Neural progenitor cell (in vitro differentiated cells): ENCODE measurements around the gene RAB24. TPM values are rescaled to one million over a fixed set of nuclear protein-coding genes. Genes with fewer than 3 reads are reported as not detected.

Experiments used
- DNase-seq: peaks from one replicate; pipeline ENCODE4 v3.0.0-alpha.2; 2016; ENCODE audit warnings: low spot score
- H2AFZ ChIP-seq: fragments of 200-600 bp; sonication (generic); replicated peaks from 2 replicates; pipeline ENCODE4 v1.6.1; 2016; ENCODE audit warnings: antibody characterized with exemption
- H3F3A ChIP-seq: fragments of 200-600 bp; sonication (generic); 2 replicates; pipeline ENCODE4 v1.6.1; 2016; ENCODE audit warnings: antibody characterized with exemption, low read depth
- H3K27ac ChIP-seq: fragments of 200-600 bp; sonication (generic); 2 replicates; pipeline ENCODE4 v1.5.1; 2016; ENCODE audit warnings: mild to moderate bottlenecking
- H3K27me3 ChIP-seq: fragments of 200-600 bp; sonication (generic); 2 replicates; pipeline ENCODE4 v1.6.1; 2016; ENCODE audit warnings: mild to moderate bottlenecking, moderate library complexity
- H3K36me3 ChIP-seq: fragments of 200-600 bp; sonication (generic); 2 replicates; pipeline ENCODE4 v1.5.1; 2016
- H3K4me1 ChIP-seq: fragments of 200-600 bp; sonication (generic); 2 replicates; pipeline ENCODE4 v1.6.1; 2016; ENCODE audit warnings: mixed run types
- H3K4me2 ChIP-seq: fragments of 200-600 bp; sonication (generic); 2 replicates; pipeline ENCODE4 v1.6.1; 2016
- H3K4me3 ChIP-seq: fragments of 200-600 bp; sonication (generic); 2 replicates; pipeline ENCODE4 v1.5.1; 2016
- H3K79me2 ChIP-seq: fragments of 200-600 bp; sonication (generic); 2 replicates; pipeline ENCODE4 v1.6.1; 2016; ENCODE audit warnings: low read depth
- H3K9ac ChIP-seq: fragments of 200-600 bp; sonication (generic); 2 replicates; pipeline ENCODE4 v1.6.1; 2016
- H3K9me3 ChIP-seq: fragments of 200-600 bp; sonication (generic); 2 replicates; pipeline ENCODE4 v1.5.1; 2016; ENCODE audit warnings: low read depth
- H4K20me1 ChIP-seq: fragments of 200-600 bp; sonication (generic); 2 replicates; pipeline ENCODE4 v1.6.1; 2016; ENCODE audit warnings: low read depth
- H3K27ac Mint-ChIP-seq: 3 replicates; pipeline ENCODE4 v1.8.0; 2021; ENCODE audit warnings: mixed read lengths
- H3K27me3 Mint-ChIP-seq: 2 replicates; pipeline ENCODE4 v1.8.0; 2022; ENCODE audit warnings: low read depth, mild to moderate bottlenecking, inconsistent platforms, moderate library complexity, mixed read lengths; ENCODE audit not compliant: insufficient read depth
- H3K36me3 Mint-ChIP-seq: 3 replicates; pipeline ENCODE4 v1.8.0; 2021; ENCODE audit warnings: mixed read lengths
- H3K4me1 Mint-ChIP-seq: 3 replicates; pipeline ENCODE4 v1.8.0; 2021; ENCODE audit warnings: mixed read lengths
- H3K4me3 Mint-ChIP-seq: 3 replicates; pipeline ENCODE4 v1.8.0; 2021; ENCODE audit warnings: mild to moderate bottlenecking, moderate library complexity, mixed read lengths
- H3K9me3 Mint-ChIP-seq: 3 replicates; pipeline ENCODE4 v1.8.0; 2020; ENCODE audit warnings: mixed read lengths
- EZH2 ChIP-seq: fragments of 200-600 bp; sonication (generic); IDR thresholded peaks from 2 replicates; pipeline ENCODE4 v1.6.1; 2017; ENCODE audit warnings: antibody characterized with exemption, mild to moderate bottlenecking, moderate library complexity
- EZH2phosphoT487 ChIP-seq: fragments of 200-600 bp; sonication (generic); IDR thresholded peaks from 2 replicates; pipeline ENCODE4 v1.6.1; 2017; ENCODE audit warnings: antibody characterized with exemption
- total RNA-seq: library from RNA; depleted of rRNA; stranded (reverse); fragments of >200 nt; gene quantifications from 2 replicates; pipeline ENCODE4 v1.2.3, GENCODE V29; 2015; ENCODE audit warnings: low replicate concordance
- TF ChIP-seq, protein P1 (sequence below): fragments of 200-600 bp; sonication (generic); IDR thresholded peaks from 2 replicates; pipeline ENCODE4 v1.5.1; 2017; ENCODE audit warnings: antibody characterized with exemption, mild to moderate bottlenecking

The RAB24 gene
- total RNA-seq, 1 donor from 2014 or later = 4.3 TPM

DNA sequence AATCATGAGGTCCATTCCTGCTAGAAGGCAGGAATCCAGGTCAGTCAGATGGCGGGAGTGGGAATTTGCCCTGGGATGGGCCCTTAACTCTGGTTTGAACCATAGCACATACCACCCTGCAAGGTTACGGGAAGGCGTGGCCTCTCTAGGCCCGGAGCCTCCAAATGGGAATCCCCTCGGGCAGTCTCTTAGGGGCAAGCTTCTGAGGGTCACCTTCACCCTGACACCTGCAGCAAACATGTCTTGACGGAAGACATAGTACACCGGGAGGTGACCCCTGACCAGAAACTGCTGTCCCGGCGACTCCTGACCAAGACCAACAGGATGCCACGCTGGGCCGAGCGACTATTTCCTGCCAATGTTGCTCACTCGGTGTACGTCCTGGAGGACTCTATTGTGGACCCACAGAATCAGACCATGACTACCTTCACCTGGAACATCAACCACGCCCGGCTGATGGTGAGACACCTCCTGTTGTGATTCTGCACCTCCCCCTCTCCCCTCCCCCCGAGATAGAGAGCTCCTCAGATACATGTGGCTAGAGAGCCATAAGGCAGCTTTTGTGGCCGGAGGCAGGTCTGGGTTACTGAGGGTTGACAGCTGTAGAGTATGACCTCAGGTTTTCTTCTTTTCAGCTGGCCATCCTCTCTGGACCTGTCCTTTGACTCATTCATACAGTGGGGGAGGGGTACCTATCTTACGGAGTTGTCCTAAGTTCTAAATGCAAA is 1.0 kb upstream of the RAB24 start:
- H3K4me1 ChIP-seq = no peaks in the 10 kb centered on the region
- Mint-ChIP-seq H3K27ac (peak overlapping the region; percentile 2), H3K36me3 (peaks cover 26% of the 10 kb centered on the region), H3K4me3 (peak overlapping the region; percentile 93), H3K4me1 (peaks cover 32% of the 10 kb centered on the region), H3K9me3 (no peaks in the 10 kb centered on the region), H3K27me3 (no peaks in the 10 kb centered on the region)
- H3K27ac ChIP-seq = no peak overlapping the region
- peaks cover 22% of the 10 kb centered on the region for H3K79me2 ChIP-seq
- H3K36me3 ChIP-seq = no peaks in the 10 kb centered on the region
- no peaks in the 10 kb centered on the region for H3K9me3 ChIP-seq
- H3K27me3 ChIP-seq = peaks cover 7% of the 10 kb centered on the region
- TF ChIP-seq, protein P1, sequence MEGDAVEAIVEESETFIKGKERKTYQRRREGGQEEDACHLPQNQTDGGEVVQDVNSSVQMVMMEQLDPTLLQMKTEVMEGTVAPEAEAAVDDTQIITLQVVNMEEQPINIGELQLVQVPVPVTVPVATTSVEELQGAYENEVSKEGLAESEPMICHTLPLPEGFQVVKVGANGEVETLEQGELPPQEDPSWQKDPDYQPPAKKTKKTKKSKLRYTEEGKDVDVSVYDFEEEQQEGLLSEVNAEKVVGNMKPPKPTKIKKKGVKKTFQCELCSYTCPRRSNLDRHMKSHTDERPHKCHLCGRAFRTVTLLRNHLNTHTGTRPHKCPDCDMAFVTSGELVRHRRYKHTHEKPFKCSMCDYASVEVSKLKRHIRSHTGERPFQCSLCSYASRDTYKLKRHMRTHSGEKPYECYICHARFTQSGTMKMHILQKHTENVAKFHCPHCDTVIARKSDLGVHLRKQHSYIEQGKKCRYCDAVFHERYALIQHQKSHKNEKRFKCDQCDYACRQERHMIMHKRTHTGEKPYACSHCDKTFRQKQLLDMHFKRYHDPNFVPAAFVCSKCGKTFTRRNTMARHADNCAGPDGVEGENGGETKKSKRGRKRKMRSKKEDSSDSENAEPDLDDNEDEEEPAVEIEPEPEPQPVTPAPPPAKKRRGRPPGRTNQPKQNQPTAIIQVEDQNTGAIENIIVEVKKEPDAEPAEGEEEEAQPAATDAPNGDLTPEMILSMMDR = no peak
- TF ChIP-seq EZH2phosphoT487 (no peak), EZH2 (no peak)
- peaks cover 48% of the 10 kb centered on the region for H4K20me1 ChIP-seq
- peak overlapping the region; percentile 90 for H3K9ac ChIP-seq
- peaks cover 38% of the 10 kb centered on the region for H3F3A ChIP-seq
- peak overlapping the region; percentile 96 for H3K4me3 ChIP-seq
- H3K4me2 ChIP-seq = peak overlapping the region; percentile 88
- H2AFZ ChIP-seq = no peak overlapping the region
- DNase-seq = no peak

DNA sequence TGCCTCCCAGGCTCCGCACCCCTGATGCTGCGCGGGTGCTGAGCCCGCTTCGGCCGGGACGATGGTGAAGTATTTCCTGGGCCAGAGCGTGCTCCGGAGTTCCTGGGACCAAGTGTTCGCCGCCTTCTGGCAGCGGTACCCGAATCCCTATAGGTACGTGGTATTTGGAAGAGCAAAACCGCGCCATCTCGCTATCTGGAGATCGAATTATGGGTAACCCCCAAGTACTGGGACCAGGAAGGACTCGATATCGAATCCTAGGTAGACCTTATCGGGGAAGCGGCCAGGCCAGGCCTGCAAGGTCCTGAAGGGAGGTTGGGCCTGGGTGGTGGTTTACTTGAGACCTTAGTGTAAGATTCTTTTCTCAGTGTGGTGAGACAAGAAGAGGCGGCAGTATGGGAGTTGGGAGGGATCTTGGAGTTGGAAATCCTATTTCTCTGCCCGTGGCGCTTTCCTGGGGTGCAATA is 439 bp upstream of the RAB24 start:
- Mint-ChIP-seq H3K27me3 (no peaks in the 10 kb centered on the region), H3K36me3 (peaks cover 25% of the 10 kb centered on the region), H3K4me1 (peaks cover 30% of the 10 kb centered on the region), H3K4me3 (peak overlapping the region; percentile 93), H3K27ac (peak overlapping the region; percentile 2), H3K9me3 (no peaks in the 10 kb centered on the region)
- Histone ChIP-seq H3K4me2 (peak overlapping the region; percentile 88), H2AFZ (peak overlapping the region; percentile 81), H4K20me1 (peaks cover 48% of the 10 kb centered on the region), H3K4me3 (peak overlapping the region; percentile 96), H3K79me2 (peaks cover 22% of the 10 kb centered on the region), H3K4me1 (no peaks in the 10 kb centered on the region), H3K9ac (peak overlapping the region; percentile 90), H3K27me3 (peaks cover 7% of the 10 kb centered on the region), H3K36me3 (no peaks in the 10 kb centered on the region), H3K27ac (no peak overlapping the region), H3K9me3 (no peaks in the 10 kb centered on the region), H3F3A (peaks cover 44% of the 10 kb centered on the region)
- no peak for DNase-seq
- TF ChIP-seq EZH2 (no peak), EZH2phosphoT487 (no peak)
- TF ChIP-seq, protein P1 = no peak

DNA sequence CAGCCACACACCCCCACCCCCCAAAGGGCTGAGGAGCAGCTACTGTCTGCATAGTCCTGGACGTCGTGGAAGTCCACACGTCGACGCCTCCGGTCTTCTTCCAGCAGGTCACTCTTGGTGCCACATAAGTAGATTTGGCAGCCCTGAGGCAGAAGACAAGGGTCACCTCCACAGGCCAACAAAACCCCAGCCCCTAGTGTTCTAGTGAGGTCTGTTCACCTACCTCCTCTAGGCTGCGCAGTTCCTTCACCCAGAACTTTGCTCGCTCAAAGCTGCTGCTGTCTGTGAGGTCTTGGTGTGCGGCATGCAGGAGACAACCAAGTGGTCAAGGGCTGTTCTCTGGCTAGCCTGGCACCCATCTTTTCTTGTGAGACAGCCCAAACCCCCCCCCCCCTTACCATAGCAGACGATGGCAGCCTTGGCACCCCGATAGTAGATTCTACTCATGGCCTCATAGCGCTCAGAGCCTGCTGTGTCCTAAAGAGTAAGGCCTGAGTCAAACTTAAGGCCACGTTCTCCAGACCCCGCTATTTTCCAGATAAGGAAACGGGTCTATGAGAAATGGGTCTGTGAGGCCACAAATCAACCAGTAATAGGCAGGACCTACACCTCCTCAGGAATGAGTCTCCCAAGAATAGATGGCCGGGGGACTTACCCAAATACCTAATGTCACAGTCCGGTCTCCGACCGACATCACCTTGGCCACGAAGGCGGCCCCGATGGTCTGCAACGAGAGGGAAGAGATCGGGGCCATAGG is 987 bp downstream of the RAB24 start:
- Histone ChIP-seq H4K20me1 (peaks cover 60% of the 10 kb centered on the region), H3K9me3 (no peaks in the 10 kb centered on the region)

More for the DNA sequence above, 987 bp downstream of the RAB24 start:
- H3K27me3 ChIP-seq = peaks cover 7% of the 10 kb centered on the region
- H3K9ac ChIP-seq = no peak overlapping the region
- Mint-ChIP-seq H3K4me1 (peaks cover 27% of the 10 kb centered on the region), H3K36me3 (peaks cover 24% of the 10 kb centered on the region), H3K9me3 (no peaks in the 10 kb centered on the region), H3K4me3 (peak overlapping the region; percentile 92), H3K27me3 (peaks cover 2% of the 10 kb centered on the region), H3K27ac (no peak overlapping the region)
- no peaks in the 10 kb centered on the region for H3K4me1 ChIP-seq
- H2AFZ ChIP-seq = no peak overlapping the region
- no peaks in the 10 kb centered on the region for H3K36me3 ChIP-seq
- H3K4me3 ChIP-seq = peak overlapping the region; percentile 96
- H3F3A ChIP-seq = peaks cover 58% of the 10 kb centered on the region
- TF ChIP-seq EZH2 (no peak), EZH2phosphoT487 (no peak)
- TF ChIP-seq, protein P1 = no peak
- H3K79me2 ChIP-seq = peaks cover 22% of the 10 kb centered on the region
- no peak overlapping the region for H3K27ac ChIP-seq
- DNase-seq = peak; percentile 39
- H3K4me2 ChIP-seq = peak overlapping the region; percentile 88
